Measurements from ENCODE around the gene CALHM1. TPM values are rescaled to one million over a fixed set of nuclear protein-coding genes. Genes with fewer than 3 reads are reported as not detected.

CALHM1 gene
- total and polyA plus RNA-seq, 2 of the 13 experiments (the other 11 are each of a cell fraction or from before 2014, with no cell fraction given), result 0.04 TPM; not detected in 1

DNA sequence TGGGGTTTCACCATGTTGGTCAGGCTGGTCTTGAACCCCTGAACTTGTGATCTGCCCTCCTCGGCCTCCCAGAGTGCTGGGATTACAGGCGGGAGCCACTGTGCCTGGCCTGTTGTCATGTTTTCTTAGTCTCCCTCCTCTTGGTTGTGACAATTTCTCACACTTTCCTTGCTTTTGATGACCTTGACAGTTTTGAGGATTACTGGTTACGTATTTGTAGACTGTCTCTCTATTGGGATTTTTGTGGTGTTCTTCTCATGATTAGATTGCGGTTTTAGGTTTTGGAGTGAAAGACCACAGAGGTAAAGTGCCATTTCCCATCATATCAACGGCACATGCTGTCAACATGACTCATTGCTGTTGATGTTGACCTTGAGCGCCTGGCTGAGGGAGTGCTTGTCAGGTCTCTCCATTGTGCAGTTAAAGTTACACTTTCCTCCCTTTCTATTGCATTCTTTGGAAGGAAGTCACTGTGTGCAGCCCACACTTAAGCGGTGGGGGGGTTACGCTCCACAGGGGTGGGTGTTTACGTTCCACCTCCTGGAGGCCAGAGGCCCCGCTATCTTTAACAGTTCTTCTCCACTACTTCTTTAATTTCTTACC, 45.6 kb upstream of the CALHM1 start (continued):
- TF ChIP-seq, protein P1, sequence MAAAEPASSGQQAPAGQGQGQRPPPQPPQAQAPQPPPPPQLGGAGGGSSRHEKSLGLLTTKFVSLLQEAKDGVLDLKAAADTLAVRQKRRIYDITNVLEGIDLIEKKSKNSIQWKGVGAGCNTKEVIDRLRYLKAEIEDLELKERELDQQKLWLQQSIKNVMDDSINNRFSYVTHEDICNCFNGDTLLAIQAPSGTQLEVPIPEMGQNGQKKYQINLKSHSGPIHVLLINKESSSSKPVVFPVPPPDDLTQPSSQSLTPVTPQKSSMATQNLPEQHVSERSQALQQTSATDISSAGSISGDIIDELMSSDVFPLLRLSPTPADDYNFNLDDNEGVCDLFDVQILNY (CRISPR knock-in tag; conservative IDR thresholded peaks at IDR 0.05), result no peak
- TF ChIP-seq ZNF280B (CRISPR knock-in tag; IDR thresholded peaks at IDR 0.05; ENCODE audit: borderline replicate concordance) (no peak), ELF3 (CRISPR knock-in tag; IDR thresholded peaks at IDR 0.05) (peak; percentile 69), YY1 (IDR thresholded peaks at IDR 0.05; ENCODE audit: insufficient read depth, insufficient replicate concordance, low read depth, low read length) (no peak), SYNCRIP (IDR thresholded peaks at IDR 0.05; ENCODE audit: insufficient read depth, low read depth, low read length) (no peak), SOX6 (IDR thresholded peaks at IDR 0.05) (no peak), SOX6 (CRISPR knock-in tag; IDR thresholded peaks at IDR 0.05) (peak; percentile 83), ZNF333 (CRISPR knock-in tag; IDR thresholded peaks at IDR 0.05; ENCODE audit: borderline replicate concordance) (no peak), KDM5A (IDR thresholded peaks at IDR 0.05; ENCODE audit: borderline replicate concordance, low read length) (no peak), ZNF687 (CRISPR knock-in tag; IDR thresholded peaks at IDR 0.05) (no peak), SAP130 (CRISPR knock-in tag; IDR thresholded peaks at IDR 0.05; ENCODE audit: low read depth) (peak; percentile 92), ZNF124 (CRISPR knock-in tag; IDR thresholded peaks at IDR 0.05) (no peak), SIX1 (CRISPR knock-in tag; IDR thresholded peaks at IDR 0.05; ENCODE audit: borderline replicate concordance) (peak; percentile 34; the same call in 1 of the 2 replicates), SCMH1 (CRISPR knock-in tag; IDR thresholded peaks at IDR 0.05; ENCODE audit: borderline replicate concordance) (no peak)
- TF ChIP-seq, protein P2, sequence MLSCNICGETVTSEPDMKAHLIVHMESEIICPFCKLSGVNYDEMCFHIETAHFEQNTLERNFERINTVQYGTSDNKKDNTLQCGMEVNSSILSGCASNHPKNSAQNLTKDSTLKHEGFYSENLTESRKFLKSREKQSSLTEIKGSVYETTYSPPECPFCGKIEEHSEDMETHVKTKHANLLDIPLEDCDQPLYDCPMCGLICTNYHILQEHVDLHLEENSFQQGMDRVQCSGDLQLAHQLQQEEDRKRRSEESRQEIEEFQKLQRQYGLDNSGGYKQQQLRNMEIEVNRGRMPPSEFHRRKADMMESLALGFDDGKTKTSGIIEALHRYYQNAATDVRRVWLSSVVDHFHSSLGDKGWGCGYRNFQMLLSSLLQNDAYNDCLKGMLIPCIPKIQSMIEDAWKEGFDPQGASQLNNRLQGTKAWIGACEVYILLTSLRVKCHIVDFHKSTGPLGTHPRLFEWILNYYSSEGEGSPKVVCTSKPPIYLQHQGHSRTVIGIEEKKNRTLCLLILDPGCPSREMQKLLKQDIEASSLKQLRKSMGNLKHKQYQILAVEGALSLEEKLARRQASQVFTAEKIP (CRISPR knock-in tag; IDR thresholded peaks at IDR 0.05; ENCODE audit: borderline replicate concordance), result no peak
- TF ChIP-seq, protein P3, sequence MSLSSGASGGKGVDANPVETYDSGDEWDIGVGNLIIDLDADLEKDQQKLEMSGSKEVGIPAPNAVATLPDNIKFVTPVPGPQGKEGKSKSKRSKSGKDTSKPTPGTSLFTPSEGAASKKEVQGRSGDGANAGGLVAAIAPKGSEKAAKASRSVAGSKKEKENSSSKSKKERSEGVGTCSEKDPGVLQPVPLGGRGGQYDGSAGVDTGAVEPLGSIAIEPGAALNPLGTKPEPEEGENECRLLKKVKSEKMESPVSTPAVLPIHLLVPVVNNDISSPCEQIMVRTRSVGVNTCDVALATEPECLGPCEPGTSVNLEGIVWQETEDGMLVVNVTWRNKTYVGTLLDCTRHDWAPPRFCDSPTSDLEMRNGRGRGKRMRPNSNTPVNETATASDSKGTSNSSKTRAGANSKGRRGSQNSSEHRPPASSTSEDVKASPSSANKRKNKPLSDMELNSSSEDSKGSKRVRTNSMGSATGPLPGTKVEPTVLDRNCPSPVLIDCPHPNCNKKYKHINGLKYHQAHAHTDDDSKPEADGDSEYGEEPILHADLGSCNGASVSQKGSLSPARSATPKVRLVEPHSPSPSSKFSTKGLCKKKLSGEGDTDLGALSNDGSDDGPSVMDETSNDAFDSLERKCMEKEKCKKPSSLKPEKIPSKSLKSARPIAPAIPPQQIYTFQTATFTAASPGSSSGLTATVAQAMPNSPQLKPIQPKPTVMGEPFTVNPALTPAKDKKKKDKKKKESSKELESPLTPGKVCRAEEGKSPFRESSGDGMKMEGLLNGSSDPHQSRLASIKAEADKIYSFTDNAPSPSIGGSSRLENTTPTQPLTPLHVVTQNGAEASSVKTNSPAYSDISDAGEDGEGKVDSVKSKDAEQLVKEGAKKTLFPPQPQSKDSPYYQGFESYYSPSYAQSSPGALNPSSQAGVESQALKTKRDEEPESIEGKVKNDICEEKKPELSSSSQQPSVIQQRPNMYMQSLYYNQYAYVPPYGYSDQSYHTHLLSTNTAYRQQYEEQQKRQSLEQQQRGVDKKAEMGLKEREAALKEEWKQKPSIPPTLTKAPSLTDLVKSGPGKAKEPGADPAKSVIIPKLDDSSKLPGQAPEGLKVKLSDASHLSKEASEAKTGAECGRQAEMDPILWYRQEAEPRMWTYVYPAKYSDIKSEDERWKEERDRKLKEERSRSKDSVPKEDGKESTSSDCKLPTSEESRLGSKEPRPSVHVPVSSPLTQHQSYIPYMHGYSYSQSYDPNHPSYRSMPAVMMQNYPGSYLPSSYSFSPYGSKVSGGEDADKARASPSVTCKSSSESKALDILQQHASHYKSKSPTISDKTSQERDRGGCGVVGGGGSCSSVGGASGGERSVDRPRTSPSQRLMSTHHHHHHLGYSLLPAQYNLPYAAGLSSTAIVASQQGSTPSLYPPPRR (CRISPR knock-in tag; IDR thresholded peaks at IDR 0.05; ENCODE audit: borderline replicate concordance), result peak; percentile 50; the same call in 1 of the 2 replicates

Data from HepG2 (cell line).